NOMO-1 (cell line): ENCODE results near the gene LAMB1.

Experiments
- DNase-seq, 2 experiments: peaks; one replicate each; lab custom pipeline; 2025; ENCODE audit not compliant: unreplicated experiment in 2 of 2; lab: John Stamatoyannopoulos, UW

The LAMB1 gene

DNA sequence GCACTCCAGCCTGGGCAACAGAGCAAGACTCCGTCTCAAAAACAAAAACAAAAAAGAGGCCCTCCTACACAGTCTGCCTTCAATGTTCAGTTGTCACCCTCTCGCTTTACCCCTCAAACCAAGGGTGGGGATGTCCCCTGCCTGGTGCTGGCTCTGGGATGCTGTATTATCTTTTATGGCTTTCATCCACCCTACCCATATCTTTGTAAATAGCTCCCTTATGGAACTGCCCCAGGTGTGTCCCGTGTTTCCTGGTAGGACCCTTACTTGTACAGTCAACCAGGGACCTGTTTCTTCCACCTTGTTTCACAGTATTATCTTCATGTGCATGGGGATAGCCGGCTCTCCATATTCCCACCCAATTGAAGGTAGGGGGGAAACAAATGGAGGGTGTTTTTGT, 15.7 kb upstream of the LAMB1 start:
- no peak for DNase-seq

DNA sequence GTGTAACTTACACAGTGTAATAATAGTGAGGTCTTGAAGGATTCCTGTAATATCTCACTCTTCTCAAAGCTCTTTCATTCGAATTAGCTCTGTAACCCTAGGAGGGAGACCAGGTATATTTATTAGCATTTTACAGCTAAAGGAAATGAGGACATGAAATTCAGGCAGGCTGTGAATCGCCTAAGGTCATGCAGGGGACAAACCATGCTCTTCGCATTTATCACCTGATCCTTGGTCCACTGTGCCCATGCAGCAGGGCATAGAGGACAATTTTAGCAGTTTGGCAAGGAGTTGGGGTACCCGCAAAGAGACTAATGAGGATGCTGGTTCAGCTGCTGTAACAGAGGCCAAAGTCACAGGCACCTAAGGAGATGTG, 14.8 kb upstream of the LAMB1 start:
- DNase-seq, result no peak

DNA sequence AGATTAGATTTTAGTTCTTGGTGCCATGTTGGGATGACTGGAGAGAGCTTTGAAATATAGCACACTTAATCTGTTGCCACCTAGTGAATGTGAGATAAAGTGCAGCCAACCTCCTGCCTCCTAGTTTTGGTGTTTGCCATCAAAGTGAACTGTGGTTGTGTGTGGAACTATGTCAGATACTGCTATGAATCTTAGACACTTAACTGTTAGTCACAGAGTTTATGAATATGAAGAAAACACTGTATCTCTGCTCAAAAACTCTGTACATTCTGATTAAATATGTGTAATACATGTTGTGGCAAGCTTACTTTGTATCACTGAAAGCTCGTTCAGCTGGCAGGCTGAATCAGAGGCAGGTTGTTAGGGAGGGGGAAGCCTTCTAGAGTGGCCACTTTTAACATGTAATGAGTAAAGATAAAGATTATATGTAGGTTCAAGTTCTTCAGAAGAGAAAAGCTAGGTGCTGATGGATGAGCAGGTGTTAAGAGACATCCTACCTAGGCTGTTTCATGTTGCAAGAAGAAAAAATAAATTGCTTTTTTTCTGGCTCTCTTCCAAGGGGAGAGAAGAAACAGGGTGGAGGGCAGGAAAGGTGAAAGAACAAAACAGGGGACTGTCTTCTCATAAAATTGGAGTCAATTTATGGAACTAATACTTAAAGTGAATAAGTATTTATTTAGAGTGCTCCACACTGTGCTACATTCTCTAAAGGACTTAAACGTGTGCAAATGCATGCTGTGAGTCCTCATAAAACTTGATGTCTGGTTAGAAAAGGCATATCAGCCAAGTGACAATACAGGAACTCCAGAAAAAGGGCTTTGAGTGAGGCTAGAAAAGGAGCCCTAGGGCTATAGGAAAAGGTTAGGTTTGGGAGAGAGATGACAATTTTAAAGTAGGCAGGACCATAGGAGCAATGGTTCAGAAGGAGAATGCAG, 14.1 kb upstream of the LAMB1 start:
- no peak for DNase-seq

DNA sequence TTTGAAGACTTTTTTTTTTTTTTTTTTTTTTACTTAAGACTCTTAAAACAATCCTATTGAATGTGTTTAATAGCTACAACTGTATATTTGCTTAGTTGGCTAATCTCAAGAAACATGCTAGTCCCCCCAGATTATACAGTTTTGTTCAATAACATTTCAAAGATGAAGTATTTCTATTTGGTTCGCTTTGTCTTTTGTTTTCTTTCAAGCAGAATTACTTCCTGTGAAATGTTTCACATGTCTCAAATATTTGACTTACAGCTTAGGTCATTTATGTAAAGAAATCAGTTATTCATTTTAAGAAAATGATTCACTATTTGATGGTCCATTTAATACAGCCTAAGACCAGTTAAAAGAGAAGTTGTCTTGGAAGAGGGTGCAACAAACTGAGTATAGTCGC, 12.8 kb upstream of the LAMB1 start:
- no peak for DNase-seq

DNA sequence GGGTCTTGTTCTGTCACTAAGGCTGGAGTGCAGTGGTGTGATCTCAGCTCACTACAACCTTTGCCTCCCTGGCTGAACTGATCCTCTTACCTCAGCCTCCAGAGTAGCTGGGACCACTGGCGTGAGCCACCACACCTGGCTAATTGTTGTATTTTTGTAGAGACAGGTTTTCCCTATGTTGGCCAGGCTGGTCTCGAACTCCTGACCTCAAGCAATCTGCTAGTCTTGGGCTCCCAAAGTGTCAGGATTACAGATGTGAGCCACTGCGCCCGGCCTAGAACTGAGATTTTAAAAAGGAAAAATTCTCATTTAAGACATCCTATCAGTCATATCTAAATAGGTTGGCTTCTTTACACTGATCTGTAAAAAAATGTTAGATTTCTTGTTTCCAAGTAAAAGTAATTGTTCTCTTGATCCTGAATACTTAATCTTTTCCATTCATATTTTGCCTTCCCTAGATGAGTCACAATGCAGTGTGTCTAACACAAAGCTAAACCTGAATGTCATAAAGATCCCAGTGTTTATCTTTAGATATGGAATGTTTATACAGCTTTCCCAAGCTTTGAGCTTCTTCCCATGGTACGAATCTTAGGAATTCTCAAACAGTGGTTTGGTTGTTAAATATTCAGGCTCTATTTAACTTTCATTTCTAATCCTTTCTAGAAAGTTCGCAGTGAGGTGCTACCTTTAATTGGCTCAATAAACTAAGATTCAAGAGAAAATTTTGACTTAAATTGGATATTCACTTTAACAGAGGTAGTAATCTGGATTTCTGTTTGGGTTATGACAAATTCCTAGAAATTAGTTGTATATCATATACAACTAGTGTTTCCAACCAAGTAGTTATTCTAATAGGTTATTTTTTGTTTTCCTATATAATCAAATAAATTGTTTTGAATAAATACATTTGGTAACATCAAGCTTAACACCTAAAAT, 12.1 kb upstream of the LAMB1 start:
- DNase-seq, result no peak

DNA sequence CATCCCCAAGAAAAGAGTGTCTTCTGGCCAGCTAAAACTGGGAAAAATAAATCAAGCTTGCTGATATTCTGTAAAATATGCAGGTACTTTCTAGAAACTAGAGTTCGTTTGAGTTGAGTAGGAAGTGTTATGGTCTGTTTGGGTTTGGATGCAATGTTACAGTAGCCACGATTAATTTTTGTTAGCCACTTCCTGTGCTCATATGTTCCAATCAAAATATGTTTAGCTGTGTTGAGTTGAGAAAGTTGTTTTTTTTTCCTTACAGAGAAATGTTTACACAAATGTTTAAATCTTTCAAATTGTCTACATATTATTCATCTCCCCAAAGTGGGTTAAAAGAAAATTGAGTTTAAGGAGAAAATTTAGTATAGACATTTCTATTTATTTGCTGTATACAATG, 11.3 kb upstream of the LAMB1 start:
- DNase-seq, result no peak

DNA sequence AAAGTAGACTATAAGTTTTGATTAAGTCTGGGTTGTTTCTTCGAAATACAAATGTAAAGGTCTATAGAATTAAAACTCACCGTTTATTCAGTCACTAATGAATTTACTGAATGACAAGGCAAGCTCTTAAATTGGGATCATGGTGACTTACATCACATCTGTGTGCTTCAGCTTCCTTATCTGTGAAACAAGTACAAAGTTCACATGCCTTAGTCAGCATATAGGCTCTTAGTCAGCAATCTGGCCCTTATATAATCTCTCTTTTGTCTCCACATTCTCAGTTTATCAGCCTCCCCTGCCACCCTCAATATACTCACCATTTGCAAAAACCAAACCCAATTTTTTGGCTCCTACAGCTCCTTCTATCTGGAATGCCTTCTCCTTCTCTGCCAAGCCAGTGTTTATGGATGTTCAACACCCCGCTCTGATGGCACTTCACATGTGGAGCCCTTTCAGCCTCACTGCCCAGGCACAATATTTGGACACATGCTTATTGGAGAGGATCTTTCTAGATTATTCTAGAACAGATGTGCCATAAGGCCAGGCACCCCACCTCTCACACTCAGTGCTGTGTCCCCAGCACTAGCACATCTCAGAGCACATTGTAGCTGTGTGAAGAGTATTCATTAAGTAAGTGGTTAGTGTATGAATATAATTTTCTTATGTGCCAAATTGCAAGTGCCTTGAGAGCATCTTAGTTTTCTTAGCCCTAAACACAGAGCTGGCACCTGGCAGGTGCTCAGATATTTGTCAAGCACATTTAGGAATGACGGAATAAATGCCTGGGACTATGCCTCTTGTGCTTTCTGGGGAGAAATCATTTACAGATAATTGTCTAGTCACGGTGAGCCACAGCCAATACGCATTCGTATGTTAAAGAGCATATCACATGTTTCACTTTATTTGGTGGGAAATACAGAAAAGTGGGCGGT, 9.8 kb upstream of the LAMB1 start:
- peak in 1 of 2 experiments; percentile 29 for DNase-seq

DNA sequence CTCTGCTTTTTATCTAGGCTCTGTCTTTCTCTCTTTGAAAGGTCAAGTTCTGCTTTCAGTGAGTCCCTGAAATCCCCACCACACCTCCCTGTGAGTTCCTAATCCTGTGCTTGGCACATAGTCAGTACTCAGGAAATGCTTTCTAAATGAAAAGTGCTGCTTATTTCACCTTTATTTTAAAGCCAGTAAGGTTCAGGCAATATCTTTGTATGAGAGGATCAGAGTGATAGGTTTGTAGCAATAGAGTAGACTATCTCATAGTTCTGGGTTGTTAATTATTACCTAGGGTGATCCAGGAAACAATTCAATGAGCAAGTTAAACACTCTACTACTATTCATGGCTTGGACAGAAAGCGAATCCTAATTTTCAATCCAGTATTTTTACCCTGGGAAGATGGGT, 7.4 kb upstream of the LAMB1 start:
- no peak for DNase-seq

DNA sequence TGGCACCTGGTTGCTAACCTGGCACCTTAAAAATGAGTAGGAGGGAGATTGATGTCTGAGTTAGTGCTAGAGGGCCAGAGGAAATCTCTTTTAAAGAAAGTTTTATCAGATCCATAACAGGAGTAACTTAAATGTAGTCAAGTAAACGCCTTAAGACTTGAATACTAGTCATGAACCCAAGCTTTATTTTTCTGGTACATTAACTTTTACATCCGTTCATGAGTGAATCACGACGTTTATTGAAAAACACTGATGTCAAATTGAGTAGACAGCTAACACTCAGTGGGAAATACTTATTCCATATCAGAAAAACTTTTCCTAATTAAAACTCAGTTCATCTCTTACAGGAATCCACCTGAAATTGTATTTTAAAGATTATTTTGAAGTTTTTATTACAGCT, 6.9 kb upstream of the LAMB1 start:
- DNase-seq, result no peak

DNA sequence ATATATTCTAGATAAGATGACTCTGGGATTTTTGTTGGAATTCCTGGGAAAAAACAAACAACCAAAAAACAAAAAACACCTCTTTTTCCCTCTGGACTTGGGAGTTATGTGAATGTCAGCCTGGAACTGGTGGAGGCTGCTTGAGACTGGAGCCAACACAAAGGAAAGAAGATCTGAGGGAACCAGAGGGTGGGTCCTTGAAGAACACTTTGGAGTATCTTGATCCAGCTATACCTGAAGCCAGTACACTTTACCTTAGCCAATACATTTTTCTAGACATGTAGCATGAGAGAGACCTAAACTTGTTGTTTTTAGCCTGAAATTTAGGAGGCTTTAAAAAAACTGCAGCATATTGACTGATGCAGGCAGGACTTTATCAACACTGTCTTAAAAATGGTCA, 5.9 kb upstream of the LAMB1 start:
- DNase-seq, result no peak

DNA sequence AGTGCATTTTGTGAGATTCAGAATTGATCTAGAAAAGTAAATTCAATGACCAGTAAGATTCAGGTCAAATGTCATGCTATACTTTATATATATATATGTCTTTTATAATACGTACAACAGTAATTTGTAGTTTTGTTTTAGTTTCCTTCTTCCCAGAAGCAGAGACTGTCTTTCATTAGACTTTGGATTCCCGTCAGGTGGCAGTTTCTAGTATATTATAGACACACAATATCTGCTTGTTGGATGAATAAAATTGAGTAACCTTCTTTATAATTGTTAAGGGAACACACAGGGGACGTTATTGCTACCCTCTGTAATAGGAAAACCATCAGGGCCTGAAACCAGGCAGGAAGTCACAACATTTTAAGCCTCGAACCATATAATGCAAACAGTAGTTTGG, 5.3 kb upstream of the LAMB1 start:
- no peak for DNase-seq

DNA sequence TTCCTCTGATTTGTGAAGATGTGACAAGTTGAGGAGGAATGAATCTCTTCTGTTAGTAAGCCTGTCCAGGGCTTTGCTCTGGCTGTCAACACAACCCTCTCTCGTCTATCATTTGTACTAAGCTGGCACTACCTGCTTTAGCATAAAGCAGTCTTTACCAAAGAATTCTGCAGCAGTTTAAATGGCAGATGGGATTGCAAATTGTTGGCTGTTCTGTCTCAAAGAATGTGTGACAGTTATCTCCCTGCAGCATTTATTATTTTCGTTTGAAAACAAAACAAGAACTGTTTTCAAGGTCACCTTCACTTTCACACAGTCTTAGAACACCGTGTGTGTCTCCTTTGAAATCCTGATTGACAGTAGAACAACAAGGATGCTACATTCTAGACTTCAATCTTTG, 4.8 kb upstream of the LAMB1 start:
- no peak for DNase-seq

DNA sequence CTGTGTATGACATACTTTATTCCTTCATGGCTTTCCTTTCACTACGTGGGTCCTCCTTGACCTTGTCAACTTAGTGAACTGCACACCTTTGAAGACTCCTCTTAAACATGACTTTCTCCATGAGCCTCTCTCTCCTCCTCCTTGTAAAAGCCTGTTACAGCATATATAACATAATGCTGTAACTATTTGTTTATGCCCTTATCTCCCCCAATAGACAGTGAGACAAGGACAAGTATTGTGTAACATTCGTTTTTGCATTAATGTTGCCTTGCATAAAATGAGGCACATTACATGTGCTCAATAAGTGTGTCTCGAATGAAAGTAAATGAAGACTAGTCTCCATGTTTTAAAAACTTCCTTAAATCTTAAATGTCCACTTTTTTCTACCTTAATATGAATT, 4.3 kb upstream of the LAMB1 start:
- no peak for DNase-seq

DNA sequence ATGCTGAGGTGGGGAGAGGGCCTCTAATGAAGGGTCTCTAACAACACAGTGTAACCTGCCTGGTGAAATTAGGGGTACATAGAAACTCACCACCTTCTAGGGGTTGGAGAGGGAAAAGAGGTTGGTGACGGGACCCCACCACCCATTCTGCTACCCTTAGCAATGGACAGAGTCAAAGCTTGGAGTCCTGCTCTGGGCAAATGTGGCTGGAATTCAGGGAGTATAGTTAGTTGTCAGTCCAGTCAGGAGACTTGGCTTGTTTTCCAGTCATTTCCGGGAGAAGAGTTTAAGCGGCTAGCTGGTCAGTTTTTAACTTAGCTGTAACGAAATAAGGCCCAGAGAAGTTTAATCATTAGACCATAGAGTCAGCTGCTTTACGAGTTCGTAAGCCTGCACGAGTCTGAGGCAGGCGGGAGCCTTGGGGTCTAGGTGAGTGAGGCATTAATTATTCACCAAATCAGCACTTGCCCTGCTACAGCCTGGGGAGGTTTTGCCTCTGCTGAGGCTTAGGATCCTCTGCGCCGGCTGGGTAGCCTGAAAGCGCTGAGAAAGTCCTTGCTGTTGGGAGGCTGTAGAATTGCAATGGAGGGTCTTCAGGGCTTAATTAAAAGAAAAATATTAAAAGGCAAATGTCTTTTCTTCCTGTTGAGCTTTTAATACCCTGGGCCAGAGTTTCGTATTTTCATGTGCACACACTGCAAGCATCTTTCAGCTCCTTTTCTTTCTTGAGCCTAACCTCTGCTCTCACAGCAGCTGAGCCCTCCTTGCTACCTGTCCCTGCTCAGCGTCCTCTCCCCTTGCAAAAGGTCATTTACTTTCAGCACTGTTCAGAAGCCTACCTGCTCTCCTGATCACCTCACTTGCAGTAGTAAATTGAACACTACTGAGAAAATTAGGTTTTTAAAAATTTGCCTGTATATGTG, 1.5 kb upstream of the LAMB1 start:
- no peak for DNase-seq

DNA sequence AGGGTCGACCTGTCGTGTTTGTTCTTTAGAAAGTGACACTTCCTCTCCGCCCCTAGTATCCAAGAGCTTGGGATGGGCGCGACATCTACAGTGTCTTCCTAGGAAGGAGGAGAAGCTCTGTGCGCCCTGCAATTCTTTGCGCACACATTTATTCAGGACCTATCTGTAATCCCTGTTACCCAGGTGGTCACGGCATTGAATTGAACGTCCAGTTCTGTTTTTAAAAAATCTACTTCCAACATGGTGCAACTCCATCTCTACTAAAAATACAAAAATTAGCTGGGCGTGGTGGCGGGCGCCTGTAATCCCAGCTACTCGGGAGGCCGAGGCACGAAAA, 606 bp upstream of the LAMB1 start:
- no peak for DNase-seq

DNA sequence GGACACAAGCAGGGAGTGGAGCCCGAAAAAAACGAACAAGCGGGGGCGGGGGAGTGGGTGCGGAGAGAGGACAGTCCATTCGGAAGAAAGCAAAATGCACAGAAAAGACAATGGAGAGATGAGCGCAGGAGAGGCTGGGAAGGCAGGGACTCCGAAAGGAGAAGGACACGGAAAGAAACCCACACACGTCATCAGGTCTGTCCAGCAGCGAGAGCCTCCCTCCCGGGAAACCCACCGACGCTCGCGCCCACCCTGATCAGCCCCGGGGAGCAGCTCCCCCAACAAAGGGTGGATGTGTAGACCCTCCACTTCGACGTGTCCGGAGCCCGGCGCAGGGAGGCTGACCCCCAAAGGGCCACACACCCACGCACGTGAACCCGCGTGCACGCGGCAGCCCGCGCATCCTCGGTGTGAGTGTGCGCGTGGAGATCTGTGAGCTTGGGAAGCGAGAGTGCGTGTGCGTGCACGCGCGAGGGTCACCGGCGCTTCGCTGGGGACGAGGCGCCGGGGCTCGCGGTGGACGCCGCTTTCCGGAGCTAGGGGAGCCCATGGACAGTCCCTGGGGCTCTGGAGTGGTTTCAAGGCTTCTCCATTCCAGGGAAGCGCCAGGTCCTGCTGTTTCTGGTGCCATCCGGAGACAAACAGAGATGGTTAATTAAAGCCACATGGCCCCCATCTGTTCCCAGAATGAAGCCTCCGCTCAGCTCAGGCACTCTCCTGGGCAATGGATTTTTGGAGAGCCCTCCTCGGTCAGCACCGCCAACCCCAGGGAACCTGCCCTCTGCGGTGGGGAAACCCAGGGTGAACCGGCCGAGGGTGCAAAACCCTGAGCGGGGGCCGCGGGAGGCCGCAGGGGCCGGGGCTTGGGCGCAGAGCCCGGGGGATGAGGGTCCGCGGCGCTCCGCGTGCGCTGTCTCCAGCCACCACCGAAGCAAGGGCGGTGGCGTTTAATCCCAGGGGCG, 916 bp downstream of the LAMB1 start:
- DNase-seq, result no peak

DNA sequence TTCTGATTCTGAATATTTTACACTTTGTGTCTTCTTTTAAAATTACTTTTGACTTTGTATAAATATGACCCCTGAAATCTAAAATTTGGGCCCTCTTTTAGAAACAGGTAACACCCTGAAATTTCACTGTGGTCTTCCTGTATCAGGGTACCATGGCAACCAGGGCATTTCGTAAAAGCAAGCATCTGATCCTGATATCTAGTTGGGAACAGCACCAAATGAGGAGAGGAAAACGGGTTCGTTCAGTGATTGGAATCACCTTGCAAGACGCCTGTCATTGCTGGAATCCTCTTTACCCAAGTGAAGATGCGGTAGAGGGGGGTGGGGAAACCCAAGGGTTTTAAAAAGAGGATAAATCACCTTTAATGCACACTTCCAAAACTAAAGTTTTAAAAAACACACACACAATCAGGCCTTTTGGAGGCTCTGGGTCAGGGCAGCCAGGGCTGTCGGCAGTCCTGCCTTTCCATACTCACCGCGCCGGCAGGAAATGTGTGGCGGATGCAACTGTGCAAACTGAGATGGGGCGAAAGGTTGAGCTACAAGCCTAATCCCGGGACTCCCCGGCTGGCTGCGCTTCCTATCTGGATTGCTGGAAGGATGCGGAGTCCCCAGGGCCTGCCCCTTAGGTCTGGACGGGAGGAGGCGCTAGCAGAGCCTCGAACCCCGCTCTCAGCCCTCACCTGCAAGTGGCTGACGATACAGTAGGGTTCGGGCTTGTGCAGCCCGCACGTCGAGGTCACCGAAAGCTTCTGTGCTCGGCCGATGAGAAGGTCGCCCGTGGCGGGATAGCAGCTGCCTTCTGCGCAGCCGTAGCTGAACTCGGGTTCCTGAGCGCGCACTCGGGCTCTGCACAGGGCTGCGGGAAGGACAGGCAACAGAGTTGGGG, 1.8 kb downstream of the LAMB1 start:
- no peak for DNase-seq
